C1 segment of cervical spinal cord (tissue), 14 donors: ENCODE measurements around the gene CCDC171.
A peak's percentile ranks its signal among the peaks of the same experiment; 100 is the strongest.
"Not testable (repeated sequence)": the region's sequence is repeated elsewhere in the genome, so short reads cannot be mapped to it uniquely, and the experiment has no call there.

ENCODE experiments used
- DNase-seq, 14 donors: peaks; one replicate each; lab custom pipeline; 2025; lab: John Stamatoyannopoulos, UW

CCDC171 gene

GRCh38 chr9:15696979-15697378 lies 144.1 kb downstream of the CCDC171 start:
- no peak for DNase-seq

DNA sequence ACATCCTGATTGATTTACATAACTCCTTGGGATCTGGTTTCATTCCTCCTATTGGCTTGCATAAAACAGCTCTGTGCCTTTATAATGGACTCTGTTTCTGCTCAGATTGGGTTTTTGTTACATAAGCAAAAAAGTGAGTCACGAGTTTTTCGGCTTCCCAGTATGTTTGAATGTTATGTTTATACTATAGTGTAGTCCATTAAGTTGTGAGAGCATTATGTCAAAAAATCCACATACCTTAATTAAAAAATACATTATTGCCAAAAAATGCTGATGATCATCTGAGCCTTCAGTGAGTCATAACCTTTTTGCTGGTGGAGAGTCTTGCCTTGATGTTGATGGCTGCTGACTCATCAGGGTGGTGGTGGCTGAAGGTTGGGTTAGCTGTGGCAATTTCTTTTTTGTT lies 144.6 kb downstream of the CCDC171 start:
- no peak for DNase-seq

DNA sequence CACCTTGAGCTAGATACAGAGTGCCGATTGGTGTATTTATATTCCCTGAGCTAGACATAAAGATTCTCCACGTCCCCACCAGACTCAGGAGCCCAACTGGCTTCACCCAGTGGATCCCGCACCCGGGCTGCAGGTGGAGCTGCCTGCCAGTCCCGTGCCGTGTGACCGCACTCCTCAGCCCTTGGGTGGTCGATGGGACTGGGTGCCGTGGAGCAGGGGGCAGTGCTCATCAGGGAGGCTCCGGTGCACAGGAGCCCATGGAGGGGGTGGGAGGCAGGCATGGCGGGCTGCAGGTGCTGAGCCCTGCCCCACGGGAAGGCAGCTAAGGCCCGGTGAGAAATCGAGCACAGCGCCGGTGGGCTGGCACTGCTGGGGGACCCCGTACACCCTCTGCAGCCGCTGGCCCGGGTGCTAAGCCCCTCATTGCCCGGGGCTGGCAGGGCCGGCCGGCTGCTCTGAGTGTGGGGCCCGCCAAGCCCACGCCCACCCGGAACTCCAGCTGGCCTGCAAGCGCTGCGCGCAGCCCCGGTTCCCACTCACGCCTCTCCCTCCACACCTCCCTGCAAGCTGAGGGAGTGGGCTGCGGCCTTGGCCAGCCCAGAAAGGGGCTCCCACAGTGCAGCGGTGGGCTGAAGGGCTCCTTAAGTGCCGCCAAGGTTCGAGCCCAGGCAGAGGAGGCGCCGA lies 147.2 kb downstream of the CCDC171 start:
- not testable (repeated sequence) for DNase-seq

DNA sequence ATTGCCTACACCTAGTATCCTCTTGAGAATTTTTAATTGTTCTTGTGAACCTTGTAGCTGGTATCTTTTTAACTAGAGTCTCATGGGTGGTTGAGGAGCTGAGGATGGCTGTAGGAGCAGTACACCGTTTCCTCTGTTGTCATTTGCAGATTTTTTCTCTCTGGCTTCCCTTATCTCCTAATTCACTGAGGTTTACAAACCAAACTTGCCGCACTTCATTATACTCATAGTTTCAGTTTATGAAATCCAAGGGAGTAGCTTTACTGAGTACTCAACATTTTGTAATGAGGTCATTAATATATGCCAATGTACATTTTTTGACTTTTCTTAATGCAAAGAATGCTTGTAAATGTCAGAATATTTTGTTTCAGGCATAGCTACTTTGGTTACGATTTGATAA lies 154.2 kb downstream of the CCDC171 start:
- no peak for DNase-seq

GRCh38 chr9:15711531-15711930 lies 158.7 kb downstream of the CCDC171 start:
- DNase-seq = no peak

GRCh38 chr9:15711931-15712330 lies 159.1 kb downstream of the CCDC171 start:
- no peak for DNase-seq

- DNase-seq = no peak
Measured at GRCh38 chr9:15714746-15715145, 161.9 kb downstream of the CCDC171 start.

DNA sequence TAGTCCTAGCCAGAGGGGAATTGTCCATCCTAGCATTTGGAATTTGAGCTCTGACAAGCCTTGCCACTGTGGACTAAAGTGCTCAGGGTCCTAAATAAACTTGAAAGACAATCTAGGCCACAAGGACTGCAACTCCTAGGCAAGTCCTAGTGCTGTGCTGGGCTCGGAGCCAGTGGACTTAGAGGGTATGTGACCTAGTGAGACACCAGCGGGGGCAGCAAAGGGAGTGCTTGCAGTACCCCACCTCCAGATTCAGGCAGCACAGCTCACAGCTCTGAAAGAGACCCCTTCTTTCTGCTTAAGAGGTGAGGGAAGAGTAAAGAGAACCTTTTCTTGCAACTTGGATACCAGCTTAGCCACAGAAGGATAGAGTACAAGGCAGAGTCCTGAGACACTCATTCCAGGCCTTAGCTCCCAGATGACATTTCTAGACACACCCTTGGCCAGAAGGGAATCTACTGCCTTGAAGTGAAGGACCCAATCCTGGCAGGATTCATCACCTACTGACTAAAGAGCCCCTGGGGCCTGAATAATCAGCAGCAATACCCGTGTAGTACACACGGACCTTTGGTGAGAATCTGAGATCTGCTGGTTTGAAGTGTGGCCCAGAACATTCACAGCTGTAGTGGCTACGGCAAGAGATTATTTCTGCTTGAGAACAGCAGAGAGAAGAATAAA lies 164.6 kb downstream of the CCDC171 start:
- DNase-seq = no peak

DNA sequence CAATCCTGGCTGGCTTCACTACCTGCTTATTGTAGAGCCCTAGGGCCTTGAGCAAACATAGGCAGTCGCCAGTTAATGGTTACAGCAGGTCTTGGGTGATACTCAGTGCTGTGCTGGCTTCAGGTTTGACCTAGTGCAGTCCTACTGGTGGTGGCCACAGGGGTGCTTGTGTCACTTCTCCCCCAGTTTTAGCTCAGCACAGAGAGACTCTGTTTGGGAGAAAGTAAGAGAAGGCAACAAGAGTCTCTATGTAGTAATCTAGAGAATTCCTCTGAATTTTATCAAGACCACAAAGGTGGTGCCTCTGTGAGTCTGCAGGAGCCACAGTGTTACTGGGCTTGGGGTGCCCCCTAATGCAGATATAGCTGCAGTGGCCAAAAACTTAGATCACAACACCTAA lies 165.6 kb downstream of the CCDC171 start:
- no peak for DNase-seq

DNA sequence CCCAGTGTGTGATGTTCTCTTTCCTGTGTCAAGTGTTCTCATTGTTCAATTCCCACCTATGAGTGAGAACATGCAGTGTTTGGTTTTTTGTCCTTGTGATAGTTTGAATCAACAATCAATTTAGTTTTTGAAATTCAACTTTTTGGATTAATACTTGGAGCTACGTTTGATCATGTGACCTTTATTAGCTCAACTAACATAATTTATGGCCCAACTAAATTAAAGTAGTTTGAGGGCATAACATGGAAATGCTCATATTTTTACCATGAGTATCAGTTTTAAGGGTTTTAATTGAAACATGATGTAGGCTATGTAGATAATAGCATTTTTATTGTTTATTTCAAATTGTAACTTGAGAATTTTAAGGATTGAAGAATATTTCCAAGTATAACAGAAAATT lies 168.0 kb downstream of the CCDC171 start:
- no peak for DNase-seq

DNA sequence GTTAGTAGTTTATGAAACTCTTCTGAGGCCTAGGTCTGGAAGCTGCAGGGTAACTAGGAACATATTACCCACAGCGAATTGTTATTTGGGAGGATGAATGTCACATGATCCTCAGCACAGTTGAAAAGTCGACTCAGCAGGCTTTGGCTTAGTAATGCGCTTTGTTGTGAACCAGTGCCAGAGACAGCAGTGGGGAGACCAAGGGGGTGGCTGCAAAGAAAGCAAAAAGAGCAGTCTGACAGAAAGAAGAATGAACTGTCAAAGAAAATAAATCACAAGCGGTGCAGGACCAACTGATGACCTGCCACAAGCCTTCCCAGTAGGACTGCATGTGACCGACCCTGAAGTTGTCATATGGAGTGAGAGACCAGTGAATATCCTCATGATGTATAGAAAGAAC lies 170.0 kb downstream of the CCDC171 start:
- DNase-seq = peak in 2 of 14 donors; percentile 1 to 19

DNA sequence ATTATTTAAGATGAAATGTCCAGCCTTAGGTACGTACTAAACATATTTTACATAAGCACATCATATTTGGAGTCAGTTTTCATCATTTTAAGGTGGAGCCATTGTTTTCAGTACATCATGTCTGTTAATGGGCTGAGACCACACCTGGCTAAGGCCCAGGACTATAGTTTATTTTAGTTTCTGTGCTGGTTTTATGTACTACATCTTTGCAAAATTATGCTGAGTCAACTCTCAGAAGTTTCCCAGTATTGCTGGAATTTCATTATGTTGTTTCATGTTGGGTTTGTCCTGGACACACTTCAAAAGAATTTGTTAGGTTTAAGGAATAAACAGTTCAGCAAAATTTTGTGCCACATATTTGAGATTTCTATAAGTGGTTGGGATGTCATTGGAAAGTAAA lies 171.2 kb downstream of the CCDC171 start:
- DNase-seq = no peak

- no peak for DNase-seq
Measured at GRCh38 chr9:15724612-15725011, 171.8 kb downstream of the CCDC171 start.

GRCh38 chr9:15725953-15726352 lies 173.1 kb downstream of the CCDC171 start:
- DNase-seq = no peak

DNA sequence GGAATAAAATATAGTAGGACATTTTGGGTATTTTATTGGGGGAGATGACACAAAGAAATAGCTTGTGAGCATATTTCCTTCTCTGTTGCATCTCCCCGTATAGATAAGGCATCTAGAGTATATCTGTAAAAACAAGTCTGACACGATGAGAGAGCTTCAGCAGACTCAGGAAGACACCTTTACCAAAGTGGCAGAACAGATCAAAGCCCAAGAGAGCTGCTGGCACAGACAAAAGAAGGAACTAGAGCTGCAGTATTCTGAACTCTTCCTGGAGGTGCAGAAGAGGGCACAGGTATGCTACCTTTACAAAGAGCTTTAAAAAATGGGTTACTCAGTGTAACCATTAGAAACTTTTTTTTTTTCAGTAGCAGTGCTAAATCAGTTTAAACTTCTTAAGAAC lies 176.7 kb downstream of the CCDC171 start:
- DNase-seq = no peak

- no peak for DNase-seq
Measured at GRCh38 chr9:15735083-15735857, 182.4 kb downstream of the CCDC171 start.

- DNase-seq = no peak
Measured at GRCh38 chr9:15736569-15736968, 183.7 kb downstream of the CCDC171 start.

DNA sequence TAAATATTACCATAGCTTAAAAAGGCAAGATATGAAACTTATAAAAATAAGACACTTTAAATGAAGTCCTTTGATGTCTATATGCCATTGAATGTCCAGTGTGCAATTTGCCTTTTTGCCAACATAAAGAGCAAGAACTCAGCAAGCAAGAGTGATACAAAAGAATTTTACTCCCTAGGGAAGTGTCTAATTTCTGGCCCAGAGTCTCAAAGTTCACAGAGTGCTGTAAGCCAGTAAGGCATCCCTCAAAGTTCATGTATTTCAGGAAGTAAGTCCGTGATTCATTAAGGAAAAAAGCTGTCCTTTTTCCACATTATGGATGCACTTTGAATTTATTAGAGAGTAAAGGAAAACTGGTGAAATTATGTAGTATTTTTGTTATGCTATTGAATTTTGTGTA lies 185.2 kb downstream of the CCDC171 start:
- DNase-seq = no peak

- no peak for DNase-seq
Measured at GRCh38 chr9:15741015-15741414, 188.2 kb downstream of the CCDC171 start.

DNA sequence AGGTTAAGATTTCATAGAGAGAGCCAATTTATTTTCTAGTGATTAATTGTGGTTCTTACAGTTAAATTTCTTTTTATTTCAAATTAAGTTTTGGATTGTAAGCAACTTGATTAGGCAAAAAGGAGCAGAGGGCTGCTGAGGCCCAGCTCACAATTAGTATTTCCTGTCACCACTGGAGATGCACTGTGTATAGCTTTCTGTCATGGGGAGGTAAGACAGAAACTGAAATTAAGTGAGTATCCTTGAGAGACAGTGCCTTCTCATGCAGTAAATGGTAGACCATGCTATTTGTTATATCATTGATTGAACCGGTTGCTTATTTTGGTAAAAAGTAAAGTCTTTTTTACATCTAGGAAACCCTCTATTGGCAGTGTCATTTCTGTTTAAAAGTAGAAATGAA lies 190.7 kb downstream of the CCDC171 start:
- DNase-seq = no peak

- no peak for DNase-seq
Measured at GRCh38 chr9:15744196-15744595, 191.4 kb downstream of the CCDC171 start.

DNA sequence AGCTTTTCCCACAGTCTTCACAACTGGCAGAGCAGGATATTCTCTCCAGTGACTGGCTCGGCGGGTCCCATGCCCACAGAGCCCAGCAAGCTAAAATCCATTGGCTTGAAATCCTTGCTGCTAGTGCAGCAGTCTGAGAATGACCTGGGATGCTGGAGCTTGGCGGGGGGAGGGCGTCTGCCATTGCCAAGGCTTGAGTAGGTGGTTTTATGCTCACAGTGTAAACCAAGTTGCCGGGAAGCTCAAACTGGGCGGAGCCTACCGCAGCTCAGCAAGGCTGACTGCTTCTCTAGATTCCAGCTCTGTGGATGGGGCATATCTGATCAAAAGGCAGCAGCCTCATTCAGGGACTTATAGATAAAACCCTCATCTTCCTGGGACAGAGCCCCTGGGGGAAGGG lies 194.1 kb downstream of the CCDC171 start:
- no peak for DNase-seq

GRCh38 chr9:15755660-15756059 lies 202.8 kb downstream of the CCDC171 start:
- DNase-seq = no peak
